Endothelial cell of umbilical vein (primary cell): ENCODE measurements around the gene CHSY1. TPM values are rescaled to one million over a fixed set of nuclear protein-coding genes. Genes with fewer than 3 reads are reported as not detected.

ENCODE experiments used
- BruUV-seq: library from RNA; stranded (reverse); fragments of 400-500 nt; replicated peaks from 2 replicates; lab custom pipeline; 2021; lab: Mats Ljungman, UMichigan
- CTCF ChIA-PET: fragments of 300-600, 350-600 bp; sonication (Branson Sonifier 250); formaldehyde crosslinking; loops from one replicate; lab custom pipeline; 2021; ENCODE audit warnings: antibody characterized with exemption, inconsistent platforms; lab: Charles Lee
- POLR2A ChIA-PET: fragments of 300-600, 350-600 bp; sonication (Branson Sonifier 250); formaldehyde crosslinking; loops from one replicate; lab custom pipeline; 2021; ENCODE audit warnings: antibody characterized with exemption, inconsistent platforms; lab: Charles Lee
- DNase-seq: peaks from one replicate; pipeline ENCODE4 v3.0.0-alpha.2; 2011; ENCODE audit warnings: low read depth, low spot score
- FAIRE-seq: peaks from 2 replicates; lab custom pipeline; 2011; peaks lifted over from hg19 to GRCh38; lab: Jason Lieb, UNC
- H2AFZ ChIP-seq: 2 replicates; pipeline ENCODE4 v1.6.0; 2012; ENCODE audit warnings: low read depth, low read length, control low read depth, inconsistent platforms
- H3K27ac ChIP-seq: 2 replicates; pipeline ENCODE4 v1.5.1; 2011; ENCODE audit warnings: low read depth, mild to moderate bottlenecking, control low read depth, low read length, moderate library complexity; ENCODE audit not compliant: insufficient read depth
- H3K27me3 ChIP-seq, 2 experiments: 2 replicates each; pipeline versions ENCODE4 v1.6.0 to v1.6.1; 2011; ENCODE audit warnings: low read length in 2 of 2, mixed read lengths in 1 of 2; ENCODE audit not compliant: control insufficient read depth in 2 of 2, insufficient read depth in 2 of 2
- H3K36me3 ChIP-seq, 2 experiments: 2 replicates in 1 of 2; 3 replicates in 1 of 2; pipeline ENCODE4 v1.5.1; 2011; ENCODE audit warnings: low read length in 2 of 2, mild to moderate bottlenecking in 1 of 2, moderate library complexity in 1 of 2; ENCODE audit not compliant: control insufficient read depth in 2 of 2, insufficient read depth in 2 of 2; ENCODE audit errors: extremely low read depth in 1 of 2
- H3K4me1 ChIP-seq: 3 replicates; pipeline ENCODE4 v1.5.1; 2011; ENCODE audit warnings: mild to moderate bottlenecking, low read length; ENCODE audit not compliant: control insufficient read depth, insufficient read depth; ENCODE audit errors: extremely low read depth
- H3K4me2 ChIP-seq: 2 replicates; pipeline ENCODE4 v1.6.1; 2011; ENCODE audit warnings: low read length, control low read depth, mixed read lengths; ENCODE audit not compliant: insufficient read depth
- H3K4me3 ChIP-seq, 3 experiments: fragments of 200-600 bp in 1 of 3; sonication (generic), shearing (Covaris generic) in 1 of 3; replicated peaks in 1 of 3; 2 replicates each; pipeline ENCODE4 v1.5.1; 2011 to 2016; ENCODE audit warnings: control low read depth in 3 of 3, low read length in 3 of 3, mild to moderate bottlenecking in 2 of 3, inconsistent platforms in 1 of 3, low read depth in 1 of 3, moderate library complexity in 1 of 3; ENCODE audit not compliant: insufficient read depth in 1 of 3
- H3K79me2 ChIP-seq: 2 replicates; pipeline ENCODE4 v1.6.0; 2012; ENCODE audit warnings: low read length, inconsistent platforms; ENCODE audit not compliant: control insufficient read depth, insufficient read depth
- H3K9ac ChIP-seq: replicated peaks from 2 replicates; pipeline ENCODE3; 2011; ENCODE audit warnings: low read length, control low read depth; ENCODE audit not compliant: insufficient read depth; ENCODE audit errors: extremely low read depth
- H3K9me1 ChIP-seq: replicated peaks from 3 replicates; pipeline ENCODE4 v1.6.0; 2011; ENCODE audit warnings: mild to moderate bottlenecking, low read length; ENCODE audit not compliant: control insufficient read depth, insufficient read depth; ENCODE audit errors: extremely low read depth
- H3K9me3 ChIP-seq: replicated peaks from 2 replicates; pipeline ENCODE4 v1.5.1; 2012; ENCODE audit warnings: low read length, inconsistent platforms; ENCODE audit not compliant: control insufficient read depth, insufficient read depth
- H4K20me1 ChIP-seq: replicated peaks from 2 replicates; pipeline ENCODE3; 2011; ENCODE audit warnings: mild to moderate bottlenecking, low read length; ENCODE audit not compliant: control insufficient read depth, insufficient read depth; ENCODE audit errors: extremely low read depth
- CTCF ChIP-seq, 2 donors: IDR thresholded peaks; 1 replicate in 1 of 2; 2 replicates in 1 of 2; pipeline ENCODE4 v1.5.1; 2011; ENCODE audit warnings: low read length in 2 of 2, mild to moderate bottlenecking in 2 of 2, moderate library complexity in 2 of 2, control low read depth in 1 of 2, inconsistent platforms in 1 of 2, low read depth in 1 of 2; ENCODE audit not compliant: insufficient read depth in 1 of 2; ENCODE audit errors: extremely low read depth in 1 of 2
- EZH2 ChIP-seq: IDR thresholded peaks from 2 replicates; pipeline ENCODE4 v1.6.1; 2012; ENCODE audit warnings: borderline replicate concordance, low read depth, mild to moderate bottlenecking, moderate library complexity, low read length, inconsistent platforms; ENCODE audit not compliant: severe bottlenecking
- FOS ChIP-seq: IDR thresholded peaks from 2 replicates; pipeline ENCODE4 v1.6.1; 2011; ENCODE audit warnings: mild to moderate bottlenecking, low read length, moderate library complexity, borderline replicate concordance; ENCODE audit not compliant: insufficient read depth
- GATA2 ChIP-seq: IDR thresholded peaks from 2 replicates; pipeline ENCODE4 v1.7.0; 2011; ENCODE audit warnings: low read depth, mild to moderate bottlenecking, moderate library complexity, mixed read lengths, low read length; ENCODE audit not compliant: insufficient read length, insufficient read depth
- JUN ChIP-seq: IDR thresholded peaks from 2 replicates; pipeline ENCODE4 v1.6.1; 2011; ENCODE audit warnings: borderline replicate concordance, low read depth; ENCODE audit not compliant: insufficient read length, insufficient read depth
- MAX ChIP-seq: IDR thresholded peaks from 2 replicates; pipeline ENCODE4 v1.6.1; 2011; ENCODE audit not compliant: insufficient read depth, insufficient read length
- MYC ChIP-seq: IDR thresholded peaks from one replicate; pipeline ENCODE4 v1.6.1; 2011; ENCODE audit warnings: mild to moderate bottlenecking, low read depth, low read length
- POLR2A ChIP-seq: IDR thresholded peaks from 2 replicates; pipeline ENCODE4 v1.6.1; 2012; ENCODE audit warnings: low read depth, mild to moderate bottlenecking, control low read depth, low read length
- POLR2AphosphoS5 ChIP-seq: IDR thresholded peaks from 2 replicates; pipeline ENCODE4 v1.6.1; 2012; ENCODE audit warnings: low read depth, mild to moderate bottlenecking, control low read depth, low read length, moderate library complexity; ENCODE audit not compliant: insufficient read depth
- dilution Hi-C: fragments of 300-500 bp; cut with MboI; formaldehyde crosslinking; loops from one replicate; pipeline ENCODE4 v1.15.0; 2019; ENCODE audit warnings: low sequenced_read_pairs; ENCODE audit not compliant: extremely low pct_ligation_motif_present
- intact Hi-C: fragments of 100-400 bp; cut with micrococcal nuclease; formaldehyde crosslinking; loops from one replicate; pipeline ENCODE4 v1.10.0; 2022
- polyA plus RNA-seq, 4 experiments: library from polyadenylated mRNA; depleted of rRNA in 3 of 4; stranded (reverse) in 3 of 4; unstranded in 1 of 4; fragments of >200 nt; gene quantifications; 2 replicates each; pipeline versions ENCODE4 v1.2.1 to v1.2.3, GENCODE V29; 2011 to 2012; ENCODE audit warnings: missing spikeins in 1 of 4
- total RNA-seq: library from RNA; stranded (reverse); gene quantifications from 2 replicates; pipeline ENCODE4 v1.2.3, GENCODE V29; 2021

Gene CHSY1
- total and polyA plus RNA-seq, 2 donors (not counting 3 experiments of a cell fraction or from before 2014, with no cell fraction given): 23.7 to 50.8 TPM

GRCh38 chr15:101184830-101185229 lies 67.0 kb downstream of the CHSY1 start:
- H3K9ac ChIP-seq: no peak overlapping the region

More at GRCh38 chr15:101184830-101185229, 67.0 kb downstream of the CHSY1 start:
- no TSS peak for BruUV-seq
- TF ChIP-seq GATA2: no peak
- no peak for TF ChIP-seq FOS
- no peak for TF ChIP-seq POLR2AphosphoS5
- TF ChIP-seq POLR2A: no peak
- TF ChIP-seq MAX: no peak
- no peak for TF ChIP-seq JUN
- no peak for TF ChIP-seq MYC
- no peak for TF ChIP-seq CTCF (IDR thresholded peaks at IDR 0.05; ENCODE audit: extremely low read depth in 1 of 2, insufficient read depth in 1 of 2, low read depth in 1 of 2, low read length in 2 of 2)
- no peak for TF ChIP-seq EZH2
- ChIA-PET POLR2A (no interaction called here), CTCF (interaction anchor here (0.9 kb wide), 1 partner anchor 8 kb away, joined by 4 read pairs; no protein-coding TSS in a partner anchor)
- dilution Hi-C loops: no loop called here
- Histone ChIP-seq H2AFZ (no peak overlapping the region), H3K4me2 (no peak overlapping the region), H3K79me2 (peaks cover 69% of the 10 kb centered on the region), H3K4me3 (no peak overlapping the region), H3K27ac (no peak overlapping the region), H4K20me1 (no peaks in the 10 kb centered on the region), H3K4me1 (peaks cover 61% of the 10 kb centered on the region), H3K36me3 (no peaks in the 10 kb centered on the region), H3K27me3 (no peaks in the 10 kb centered on the region), H3K9me3 (no peaks in the 10 kb centered on the region), H3K9me1 (no peaks in the 10 kb centered on the region)
- intact Hi-C loops: loop anchor here (10.0 kb wide), 1 partner anchor 280 kb away; no protein-coding TSS in a partner anchor
- FAIRE-seq: no peak
- no peak for DNase-seq
